GM19397 (cell line): ENCODE data around the gene PRKAG3.
A peak's percentile ranks its signal among the peaks of the same experiment; 100 is the strongest.

ENCODE experiments used
- ATAC-seq: cut with Tn5 transposase; IDR thresholded peaks from one replicate; pipeline ENCODE4 v1.9.1; 2021; ENCODE audit warnings: mild to moderate bottlenecking, moderate library complexity; ENCODE audit not compliant: unreplicated experiment

PRKAG3 gene

DNA sequence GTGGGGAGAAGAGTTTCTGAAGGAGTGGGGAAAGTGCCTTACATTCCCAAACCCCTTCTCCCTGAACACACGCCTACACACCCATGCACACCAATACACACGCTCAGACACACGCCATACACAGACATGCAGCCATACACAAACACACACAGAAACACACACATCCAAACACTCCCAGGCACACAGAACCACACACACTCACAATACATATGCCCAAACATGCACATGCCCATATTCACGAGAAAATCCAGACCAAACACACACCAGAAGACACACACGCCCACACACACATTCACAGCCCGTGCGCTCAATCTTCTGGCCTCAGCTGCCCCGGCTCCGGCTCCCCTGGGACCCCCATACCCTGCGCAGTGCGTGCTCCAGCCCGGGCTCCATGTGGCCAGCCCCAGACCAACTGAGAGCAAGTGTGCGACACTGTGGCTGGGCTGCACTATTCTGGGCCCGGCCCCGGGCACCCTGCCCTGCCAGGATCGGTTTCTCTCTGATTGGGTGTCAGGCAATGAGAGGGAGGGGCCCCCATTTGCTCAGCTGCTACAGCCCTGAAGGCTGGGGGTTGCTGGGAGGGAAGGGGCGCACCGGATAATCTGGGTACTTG is at the start of gene PRKAG3:
Gene PRKAG3, minus strand, starts transcription at position 426 of the 613 bp plus-strand sequence.
- no peak for ATAC-seq

DNA sequence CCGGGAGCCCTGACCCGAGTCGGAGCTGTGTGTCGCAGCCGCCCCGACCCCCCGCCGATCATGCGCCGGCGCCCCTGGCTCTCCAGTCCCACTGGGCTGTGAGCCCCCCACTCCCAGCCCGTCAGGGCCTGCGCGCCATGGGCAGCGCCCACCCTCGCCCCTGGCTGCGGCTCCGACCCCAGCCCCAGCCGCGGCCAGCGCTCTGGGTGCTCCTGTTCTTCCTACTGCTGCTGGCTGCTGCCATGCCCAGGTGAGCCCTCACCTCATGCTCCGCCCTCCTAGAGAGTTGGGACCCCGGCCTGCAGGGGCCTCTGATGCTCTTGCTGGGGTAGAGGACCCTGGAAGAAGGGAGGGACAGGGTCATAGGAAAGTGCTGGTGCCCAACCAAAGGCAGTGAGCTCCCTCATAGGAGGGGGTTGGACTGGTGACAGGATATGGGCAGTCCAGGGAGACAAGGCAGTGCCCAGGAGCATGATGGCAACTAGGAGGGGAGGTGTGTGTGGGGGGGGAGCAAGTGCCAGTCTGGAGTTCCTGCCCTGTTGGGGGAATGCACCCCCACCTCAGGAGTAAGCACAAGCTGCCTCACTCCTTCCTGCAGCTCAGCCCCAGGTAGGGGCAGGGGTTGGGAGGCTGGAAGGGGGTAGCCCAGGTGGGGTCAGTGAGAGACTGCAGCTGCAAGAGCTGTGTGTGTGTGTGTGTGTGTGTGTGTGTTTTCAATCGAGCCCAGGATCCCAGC is 49.4 kb upstream of the PRKAG3 start:
- no peak for ATAC-seq

DNA sequence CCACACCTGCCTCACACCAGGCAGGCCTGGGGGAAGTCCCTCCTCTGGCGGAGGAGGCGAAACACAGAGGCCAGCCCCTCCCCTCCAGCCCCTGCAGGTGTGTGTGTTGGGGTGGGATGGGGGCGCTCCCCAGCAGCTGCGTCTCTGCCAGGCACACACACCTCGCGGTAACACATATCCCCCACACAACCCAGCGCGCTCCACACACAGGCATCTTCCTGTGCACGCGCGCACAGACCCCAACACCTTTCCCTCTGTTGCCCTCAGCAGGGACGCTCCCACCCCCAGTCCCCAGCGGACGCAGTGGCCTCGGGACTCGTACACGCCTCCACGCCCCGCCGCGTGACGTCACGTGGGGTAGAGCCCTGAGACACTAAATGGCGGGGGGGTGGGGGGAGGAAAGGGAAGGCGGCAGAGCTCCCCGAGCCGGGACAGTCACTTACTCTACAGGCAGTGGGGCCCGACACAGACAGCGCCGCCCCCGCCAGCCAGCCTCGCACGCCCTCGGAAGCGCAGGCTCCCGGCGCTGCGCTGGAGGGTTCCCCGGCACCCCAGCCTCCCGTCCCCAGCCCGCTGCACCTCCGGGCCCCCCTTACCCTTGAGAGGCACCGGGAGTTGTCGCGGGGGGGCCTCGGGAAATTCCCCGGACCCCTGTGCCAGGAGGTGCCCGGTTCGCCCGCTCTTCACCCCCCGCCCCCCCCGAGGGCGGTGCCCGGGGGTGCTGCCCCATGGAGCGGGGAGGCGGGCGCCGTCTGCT is 48.7 kb upstream of the PRKAG3 start, which contains the start of gene WNT10A:
Gene WNT10A, plus strand, starts transcription at position 751 of the 757 bp plus-strand sequence. CDS start 144 bp downstream, outside the sequence.
- ATAC-seq = peak; percentile 56

DNA sequence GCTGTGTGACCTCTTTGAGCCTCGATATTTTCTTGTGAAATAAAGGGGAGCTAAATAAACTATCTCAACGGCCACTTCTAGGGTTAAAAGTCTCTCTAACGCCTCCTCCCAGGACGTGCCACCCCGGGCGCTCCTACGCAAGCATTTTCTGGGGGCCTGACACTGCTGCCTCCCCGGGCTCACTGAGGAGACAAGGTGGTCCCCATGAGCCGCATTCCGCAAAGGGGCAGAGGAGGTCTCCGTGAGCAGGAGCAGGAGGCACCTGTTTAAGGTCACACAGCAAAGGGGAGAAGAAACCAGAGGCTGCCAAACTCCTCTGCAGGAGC is 48.1 kb upstream of the PRKAG3 start:
- no peak for ATAC-seq

DNA sequence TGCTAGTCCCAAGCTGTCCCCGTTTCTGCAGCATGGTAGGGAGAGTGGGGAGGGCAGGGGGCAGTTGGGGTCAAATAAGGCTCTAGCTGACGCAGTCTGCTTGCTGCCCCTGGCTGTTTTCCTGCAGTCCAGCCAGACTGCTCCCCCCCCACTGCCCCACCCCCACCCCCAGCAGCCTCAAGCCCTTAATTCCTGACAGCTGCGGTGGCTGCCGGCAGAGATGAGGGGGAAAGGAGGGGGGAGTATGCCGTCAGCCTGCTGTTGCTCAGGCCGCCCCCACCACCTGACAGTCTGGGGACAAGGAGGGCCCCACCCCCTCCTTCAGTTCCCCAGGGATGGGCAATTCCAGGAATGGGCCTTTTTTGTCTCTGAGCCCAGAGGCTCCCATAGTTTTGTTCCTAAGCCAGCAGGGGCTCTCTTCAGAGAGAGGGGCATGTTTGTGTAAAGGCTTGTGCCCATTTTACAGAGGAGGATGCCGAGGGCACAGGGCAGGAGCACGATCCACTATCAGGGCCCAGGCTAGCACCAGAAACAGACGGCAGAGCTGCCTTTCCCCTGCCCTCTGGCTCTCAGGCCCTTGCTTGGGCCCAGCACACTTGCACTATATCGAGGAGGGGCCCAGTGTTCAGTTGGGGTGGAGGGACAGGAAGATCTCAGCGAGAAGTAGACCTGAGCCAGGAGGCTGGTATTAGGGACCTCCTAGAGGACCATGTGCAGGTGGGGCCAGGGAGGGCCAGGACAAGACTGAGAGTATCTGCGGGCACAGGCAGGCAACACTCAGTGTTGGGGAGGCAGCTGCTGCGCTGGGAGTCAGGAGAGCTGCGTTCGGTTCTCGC is 47.5 kb upstream of the PRKAG3 start:
- ATAC-seq = no peak

DNA sequence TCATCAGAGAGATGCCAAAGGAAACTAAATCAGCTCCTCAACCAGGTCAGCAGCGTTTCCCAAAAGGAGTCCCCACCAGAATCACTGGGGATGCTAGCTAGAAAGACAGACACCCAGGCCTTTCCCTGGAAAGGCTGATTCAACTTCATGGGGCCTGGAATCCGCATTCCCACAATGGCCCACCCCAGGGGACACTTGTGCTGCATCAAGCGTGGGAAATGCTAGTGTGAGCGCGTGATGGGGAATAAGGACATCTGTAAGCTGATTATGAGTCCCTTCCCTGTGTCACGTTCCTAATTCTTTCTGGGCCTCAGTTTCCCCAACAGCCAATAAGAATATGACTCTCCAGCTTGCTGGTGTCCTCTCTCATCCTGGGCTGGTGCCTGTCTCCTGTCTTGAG is 46.9 kb upstream of the PRKAG3 start:
- ATAC-seq = no peak

DNA sequence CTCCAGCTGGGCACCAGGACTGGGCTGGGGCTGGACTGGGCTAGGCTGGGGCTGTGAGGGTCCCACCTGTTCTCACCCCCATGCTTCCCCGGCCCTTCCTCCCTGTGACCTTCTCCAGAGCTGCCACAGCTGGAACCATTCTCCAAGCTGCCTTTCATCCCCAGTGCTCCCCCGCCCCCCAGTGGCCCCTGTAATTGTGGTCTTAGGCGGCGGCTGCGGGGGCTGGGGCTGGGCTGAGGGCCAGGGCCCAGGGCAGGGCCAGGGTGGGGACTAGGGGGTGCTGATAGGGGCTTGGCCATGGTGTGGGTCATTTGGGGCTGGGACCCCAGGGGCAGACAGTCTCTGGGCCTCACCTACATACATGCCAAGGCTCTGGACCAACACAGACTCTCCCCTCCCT is 46.3 kb upstream of the PRKAG3 start:
- ATAC-seq = no peak

DNA sequence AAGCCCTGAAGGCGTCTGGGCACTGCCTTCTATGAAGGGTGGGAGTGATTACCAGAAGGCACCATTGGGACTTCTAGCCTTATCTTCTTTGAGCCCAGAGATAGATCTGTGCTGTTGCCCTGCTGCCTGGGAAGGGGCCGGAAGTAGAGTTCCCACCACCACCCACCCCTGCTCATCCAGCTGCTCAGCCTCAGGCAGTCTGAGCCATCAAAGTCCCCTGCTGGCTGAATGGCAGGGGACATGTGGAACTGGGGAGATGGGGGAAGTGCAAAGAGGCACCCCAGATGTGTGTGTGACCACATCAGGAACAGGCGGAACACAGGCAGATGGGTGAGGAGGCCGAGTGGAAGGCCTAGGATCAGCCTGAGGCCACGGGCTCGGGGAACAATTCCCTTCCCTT is 45.7 kb upstream of the PRKAG3 start:
- ATAC-seq = no peak

DNA sequence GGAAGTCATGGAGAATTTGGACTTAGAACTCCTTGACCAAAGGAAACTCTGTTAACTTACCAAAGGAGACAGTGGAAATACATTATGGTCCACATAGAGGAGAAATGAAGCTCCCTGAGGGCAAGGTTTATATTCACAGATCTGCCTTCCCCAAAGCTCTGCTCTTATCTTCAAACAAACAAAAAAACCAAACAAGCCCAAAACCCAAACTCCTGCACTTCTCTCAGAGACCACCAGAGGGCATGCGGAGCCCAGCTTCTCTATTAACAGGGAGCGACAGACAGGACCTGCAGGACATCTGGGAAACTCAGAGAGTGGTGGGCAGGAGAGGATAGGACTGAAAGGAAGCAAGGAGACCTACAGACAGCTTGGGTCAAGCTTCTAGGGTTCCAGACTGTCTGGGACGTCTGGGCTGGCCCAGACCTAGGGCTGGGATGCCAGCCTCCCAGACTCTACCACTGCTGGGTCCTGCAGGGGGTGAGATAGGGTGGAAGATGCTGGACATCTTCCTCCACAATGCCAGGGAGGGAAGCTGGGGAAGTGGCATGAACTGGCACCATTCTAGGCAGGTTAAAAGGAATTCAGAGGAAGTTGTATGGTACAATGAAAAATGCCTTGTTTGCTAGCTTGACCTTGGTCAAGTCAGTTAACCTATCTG is 45.1 kb upstream of the PRKAG3 start:
- ATAC-seq = no peak

DNA sequence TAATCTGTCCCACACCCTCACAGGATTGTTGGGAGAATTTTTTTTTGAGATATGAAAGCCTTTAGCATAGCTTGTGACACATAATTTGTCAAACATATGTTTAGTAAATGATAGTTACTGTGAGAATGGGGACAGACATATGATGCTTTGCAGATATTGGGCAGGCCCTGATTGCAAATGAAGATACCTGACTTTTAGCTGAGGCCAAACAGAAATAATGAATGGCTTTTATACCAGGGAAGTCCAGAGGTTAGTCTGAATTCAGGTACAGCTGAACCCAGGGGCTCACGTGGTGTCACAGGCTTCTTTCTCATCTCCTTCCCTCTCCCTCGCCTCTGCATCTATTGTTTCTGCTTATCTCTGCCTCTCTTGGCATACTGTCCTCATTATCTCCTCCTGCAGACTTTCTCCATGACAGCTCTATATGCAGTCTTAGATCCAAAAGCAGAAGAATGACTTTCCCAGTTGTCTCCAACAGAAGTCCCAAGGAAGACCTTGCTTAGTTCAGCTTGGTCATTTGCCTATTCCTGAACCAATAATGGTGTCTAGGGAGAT is 44.2 kb upstream of the PRKAG3 start:
- no peak for ATAC-seq

DNA sequence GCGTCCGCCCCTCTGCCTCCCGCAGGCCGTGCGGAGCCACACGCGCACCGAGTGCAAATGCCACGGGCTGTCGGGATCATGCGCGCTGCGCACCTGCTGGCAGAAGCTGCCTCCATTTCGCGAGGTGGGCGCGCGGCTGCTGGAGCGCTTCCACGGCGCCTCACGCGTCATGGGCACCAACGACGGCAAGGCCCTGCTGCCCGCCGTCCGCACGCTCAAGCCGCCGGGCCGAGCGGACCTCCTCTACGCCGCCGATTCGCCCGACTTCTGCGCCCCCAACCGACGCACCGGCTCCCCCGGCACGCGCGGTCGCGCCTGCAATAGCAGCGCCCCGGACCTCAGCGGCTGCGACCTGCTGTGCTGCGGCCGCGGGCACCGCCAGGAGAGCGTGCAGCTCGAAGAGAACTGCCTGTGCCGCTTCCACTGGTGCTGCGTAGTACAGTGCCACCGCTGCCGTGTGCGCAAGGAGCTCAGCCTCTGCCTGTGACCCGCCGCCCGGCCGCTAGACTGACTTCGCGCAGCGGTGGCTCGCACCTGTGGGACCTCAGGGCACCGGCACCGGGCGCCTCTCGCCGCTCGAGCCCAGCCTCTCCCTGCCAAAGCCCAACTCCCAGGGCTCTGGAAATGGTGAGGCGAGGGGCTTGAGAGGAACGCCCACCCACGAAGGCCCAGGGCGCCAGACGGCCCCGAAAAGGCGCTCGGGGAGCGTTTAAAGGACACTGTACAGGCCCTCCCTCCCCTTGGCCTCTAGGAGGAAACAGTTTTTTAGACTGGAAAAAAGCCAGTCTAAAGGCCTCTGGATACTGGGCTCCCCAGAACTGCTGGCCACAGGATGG is 42.0 kb upstream of the PRKAG3 start:
- ATAC-seq = no peak

DNA sequence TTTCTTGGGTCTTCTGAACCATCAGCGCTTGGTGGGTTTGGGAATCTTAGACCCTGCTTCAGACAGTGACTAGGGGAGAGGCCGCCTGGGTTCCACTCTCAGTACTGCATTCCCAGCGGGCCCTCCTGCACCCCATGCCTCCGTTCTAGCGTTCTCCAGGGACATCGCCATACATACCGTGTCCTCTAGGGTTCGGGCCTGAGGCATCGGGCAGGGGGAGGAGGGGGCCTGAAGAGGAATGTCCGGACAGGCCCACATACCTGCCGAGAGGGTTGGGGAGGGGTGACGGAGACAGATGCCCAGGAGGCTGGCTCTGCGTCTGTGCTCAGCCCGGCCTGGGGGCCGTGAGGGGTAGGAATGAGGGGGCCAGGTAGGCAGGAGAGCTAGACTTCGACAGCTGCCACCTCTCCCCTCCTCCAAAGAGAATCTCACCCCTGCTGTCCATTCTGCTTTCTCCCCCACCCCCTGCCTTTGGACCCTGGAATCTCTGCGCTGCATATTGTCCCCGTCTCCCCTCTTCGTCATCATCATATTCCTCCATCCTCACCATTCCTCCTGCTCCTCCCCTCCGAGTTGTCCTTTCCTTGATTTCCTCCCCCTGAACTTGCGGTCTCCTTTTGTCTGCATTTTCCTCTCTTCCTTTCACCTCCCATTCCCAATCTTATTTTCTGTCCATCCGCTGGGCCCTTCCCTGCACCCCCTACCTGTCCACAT is 41.2 kb upstream of the PRKAG3 start:
- ATAC-seq = no peak

DNA sequence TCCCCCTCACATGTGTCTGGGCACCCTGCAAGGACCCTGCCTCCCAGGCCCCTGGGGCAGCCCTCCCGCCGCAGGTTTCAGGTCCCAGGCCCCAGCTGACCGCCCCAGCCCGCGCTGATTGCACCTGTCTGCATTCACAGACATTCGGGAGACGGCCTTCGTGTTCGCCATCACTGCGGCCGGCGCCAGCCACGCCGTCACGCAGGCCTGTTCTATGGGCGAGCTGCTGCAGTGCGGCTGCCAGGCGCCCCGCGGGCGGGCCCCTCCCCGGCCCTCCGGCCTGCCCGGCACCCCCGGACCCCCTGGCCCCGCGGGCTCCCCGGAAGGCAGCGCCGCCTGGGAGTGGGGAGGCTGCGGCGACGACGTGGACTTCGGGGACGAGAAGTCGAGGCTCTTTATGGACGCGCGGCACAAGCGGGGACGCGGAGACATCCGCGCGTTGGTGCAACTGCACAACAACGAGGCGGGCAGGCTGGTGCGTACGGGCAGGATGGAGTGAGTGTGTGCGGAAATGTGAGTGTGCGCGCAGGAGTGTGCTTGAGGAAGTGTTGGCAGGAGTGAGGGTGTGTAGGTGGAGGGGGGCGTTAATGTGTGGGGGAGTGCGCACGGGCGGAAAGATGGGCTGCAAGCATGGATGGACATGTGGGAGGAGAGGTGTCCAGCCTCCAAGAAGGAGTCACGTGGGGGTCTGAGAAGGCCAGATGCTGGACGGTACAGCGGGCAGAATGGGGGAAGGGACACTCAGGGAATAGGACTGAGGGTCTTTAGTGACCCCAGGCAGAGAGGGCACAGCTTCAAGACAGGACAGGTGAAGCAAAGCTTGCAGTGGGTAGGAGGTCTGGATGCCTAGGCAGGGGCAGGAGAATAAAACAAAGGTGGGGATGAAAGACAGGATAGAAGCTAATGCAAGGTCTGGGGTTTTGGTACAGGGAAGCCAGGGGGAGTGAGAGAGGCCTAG is 40.0 kb upstream of the PRKAG3 start:
- ATAC-seq = no peak

DNA sequence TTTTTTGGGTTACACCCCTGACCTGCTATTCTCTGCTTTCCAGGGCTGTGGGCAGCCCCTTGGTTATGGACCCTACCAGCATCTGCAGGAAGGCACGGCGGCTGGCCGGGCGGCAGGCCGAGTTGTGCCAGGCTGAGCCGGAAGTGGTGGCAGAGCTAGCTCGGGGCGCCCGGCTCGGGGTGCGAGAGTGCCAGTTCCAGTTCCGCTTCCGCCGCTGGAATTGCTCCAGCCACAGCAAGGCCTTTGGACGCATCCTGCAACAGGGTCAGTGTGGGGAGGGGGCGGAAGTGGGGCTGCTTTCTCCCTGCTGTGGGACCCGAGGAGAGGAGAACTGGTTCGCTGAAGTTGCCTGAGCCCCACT is 39.4 kb upstream of the PRKAG3 start:
- ATAC-seq = no peak

DNA sequence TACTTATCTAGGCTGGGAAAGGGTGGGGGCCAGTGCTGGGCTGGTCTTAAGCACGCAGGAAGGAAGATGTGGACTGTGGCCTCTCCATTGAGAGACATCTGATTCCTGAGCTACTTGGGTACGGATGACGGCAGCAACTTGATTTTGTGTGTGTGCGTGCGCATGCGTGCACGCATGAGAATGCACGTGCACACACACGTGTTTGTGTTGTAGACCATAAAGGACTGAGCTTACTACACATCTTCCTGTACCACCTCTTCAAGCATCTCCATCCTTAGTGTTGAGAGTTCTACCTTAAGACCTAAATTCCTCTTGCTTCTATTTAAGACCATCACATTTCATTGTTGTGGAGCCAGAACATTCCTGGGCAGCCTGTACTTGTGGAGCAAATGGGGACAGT is 37.5 kb upstream of the PRKAG3 start:
- ATAC-seq = no peak

DNA sequence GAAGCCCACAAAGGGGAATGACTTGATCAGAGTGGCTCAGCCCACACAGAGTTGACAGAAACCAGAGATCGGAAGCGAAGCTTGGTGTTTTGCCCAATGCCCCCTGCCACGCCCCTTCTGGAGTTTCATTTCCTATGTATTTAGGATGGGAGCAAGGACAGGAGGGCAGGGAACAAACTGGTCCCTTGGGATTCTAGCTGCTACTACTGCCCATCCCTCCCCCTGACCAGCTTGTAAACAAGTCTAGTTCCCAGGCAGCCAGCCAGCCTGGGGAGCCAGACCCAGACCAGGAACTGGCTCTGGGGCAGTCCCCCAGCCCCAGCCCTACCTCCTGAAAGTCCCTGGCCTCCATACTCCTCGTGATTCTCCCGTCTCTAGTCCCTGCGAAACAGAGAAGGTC is 36.3 kb upstream of the PRKAG3 start:
- no peak for ATAC-seq

DNA sequence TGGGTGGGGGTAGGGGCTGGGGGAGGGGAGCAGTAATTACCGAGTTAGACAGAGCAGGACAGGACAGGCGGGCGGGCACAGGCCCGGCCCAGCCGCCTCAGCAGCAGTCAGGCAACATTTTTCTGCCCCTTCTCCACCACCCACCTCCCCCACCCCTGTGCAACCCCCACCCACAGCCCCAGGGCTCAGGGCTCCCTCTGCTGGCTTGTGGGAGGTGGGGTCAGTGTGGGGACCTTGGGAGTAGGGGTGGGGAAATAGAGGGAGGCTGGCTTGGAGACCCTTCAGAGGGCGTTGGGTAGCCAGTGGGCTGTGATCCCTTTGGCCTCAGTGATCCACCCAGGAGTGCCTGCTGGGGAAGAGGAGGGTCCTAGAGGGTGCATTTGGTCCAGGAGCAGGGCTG is 34.4 kb upstream of the PRKAG3 start:
- ATAC-seq = no peak

DNA sequence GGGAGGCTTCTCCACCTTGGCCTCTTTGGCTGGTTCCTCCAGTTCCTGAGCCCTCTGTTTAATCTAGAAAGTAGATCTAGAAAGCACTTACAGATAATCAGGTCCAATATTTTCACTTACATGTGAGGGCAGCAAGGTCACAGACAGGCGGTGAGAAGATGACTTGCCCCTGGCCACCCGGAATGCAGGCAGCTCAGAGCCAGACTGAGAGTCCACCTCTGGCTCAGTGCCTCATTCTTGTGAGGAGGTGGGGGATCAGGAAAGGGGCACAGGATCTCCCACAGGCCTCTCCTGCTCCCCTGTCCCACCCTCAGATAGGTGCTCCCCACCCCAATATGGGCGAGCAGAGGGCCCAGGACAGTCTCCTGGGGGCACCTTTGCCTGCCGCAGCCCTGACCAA is 33.8 kb upstream of the PRKAG3 start:
- no peak for ATAC-seq
